Mesendoderm (in vitro differentiated cells): Measurements from ENCODE around the gene OR12D3. TPM values are rescaled to one million over a fixed set of nuclear protein-coding genes. Genes with fewer than 3 reads are reported as not detected.

ENCODE experiments used
- DNase-seq: peaks from one replicate; pipeline ENCODE4 v3.0.0; 2013
- H2AK5ac ChIP-seq: 2 replicates; pipeline ENCODE4 v1.6.1; 2013; ENCODE audit warnings: low read length, inconsistent platforms
- H2BK120ac ChIP-seq: 2 replicates; pipeline ENCODE4 v1.6.1; 2013; ENCODE audit warnings: low read depth, mild to moderate bottlenecking, low read length, moderate library complexity, mixed read lengths
- H2BK15ac ChIP-seq: replicated peaks from 2 replicates; pipeline ENCODE4 v1.6.1; 2013; ENCODE audit warnings: low read depth, mild to moderate bottlenecking, moderate library complexity
- H2BK5ac ChIP-seq: 2 replicates; pipeline ENCODE4 v1.6.1; 2013; ENCODE audit warnings: low read length, inconsistent platforms
- H3K18ac ChIP-seq: 2 replicates; pipeline ENCODE4 v1.6.1; 2013; ENCODE audit warnings: mild to moderate bottlenecking, low read length, mixed read lengths
- H3K23ac ChIP-seq: one replicate; pipeline ENCODE4 v1.6.1; 2013; ENCODE audit warnings: low read length
- H3K27ac ChIP-seq: 2 replicates; pipeline ENCODE4 v1.5.1; 2013; ENCODE audit warnings: low read depth, mild to moderate bottlenecking, inconsistent platforms, low read length, moderate library complexity
- H3K27me3 ChIP-seq: 2 replicates; pipeline ENCODE4 v1.6.1; 2013; ENCODE audit warnings: low read length, control low read depth, mild to moderate bottlenecking, inconsistent platforms; ENCODE audit not compliant: insufficient read depth, poor library complexity
- H3K36me3 ChIP-seq: 2 replicates; pipeline ENCODE4 v1.6.1; 2013; ENCODE audit warnings: low read length, inconsistent platforms; ENCODE audit not compliant: control insufficient read depth, insufficient read depth
- H3K4ac ChIP-seq: one replicate; pipeline ENCODE4 v1.6.1; 2013; ENCODE audit warnings: low read depth, mild to moderate bottlenecking, low read length, moderate library complexity
- H3K4me1 ChIP-seq: 2 replicates; pipeline ENCODE4 v1.6.1; 2013; ENCODE audit warnings: low read depth, low read length, inconsistent platforms; ENCODE audit not compliant: control insufficient read depth
- H3K4me2 ChIP-seq: 2 replicates; pipeline ENCODE4 v1.6.1; 2013; ENCODE audit warnings: low read length
- H3K4me3 ChIP-seq: 2 replicates; pipeline ENCODE4 v1.5.1; 2013; ENCODE audit warnings: mild to moderate bottlenecking, low read length
- H3K56ac ChIP-seq: one replicate; pipeline ENCODE4 v1.6.1; 2013; ENCODE audit warnings: low read length
- H3K79me1 ChIP-seq: 2 replicates; pipeline ENCODE4 v1.6.1; 2013; ENCODE audit warnings: low read length, inconsistent platforms
- H3K79me2 ChIP-seq: 2 replicates; pipeline ENCODE4 v1.6.1; 2013; ENCODE audit warnings: mild to moderate bottlenecking, low read length; ENCODE audit not compliant: control insufficient read depth, insufficient read depth
- H3K9ac ChIP-seq: 2 replicates; pipeline ENCODE4 v1.6.1; 2013; ENCODE audit warnings: low read length, inconsistent platforms
- H4K5ac ChIP-seq: one replicate; pipeline ENCODE4 v1.6.1; 2013; ENCODE audit warnings: low read length
- H4K8ac ChIP-seq: one replicate; pipeline ENCODE4 v1.6.1; 2013; ENCODE audit warnings: low read depth, mild to moderate bottlenecking, control low read depth, low read length, moderate library complexity
- WGBS: extraction: QIAGEN DNeasy Blood & Tissue Kit; methylation state at CpG from one replicate; pipeline ENCODE4 v1.1.7; 2013; ENCODE audit warnings: low lambda C conversion rate, missing lambda C conversion rate; ENCODE audit not compliant: insufficient coverage; ENCODE audit errors: extremely low coverage; 5-methylcytosine and 5-hydroxymethylcytosine counted together
- polyA plus RNA-seq, 2 experiments: library from polyadenylated mRNA; stranded (reverse); fragments of 200-250 nt; gene quantifications; one replicate each; pipeline ENCODE4 v1.2.3, GENCODE V29; 2013

Gene OR12D3
- not detected for polyA plus RNA-seq (2013, experiment 1 of 2)
- polyA plus RNA-seq (2013, experiment 2 of 2): not detected

- Histone ChIP-seq H2AK5ac (no peak within 1 kb of the TSS), H3K4ac (no peak within 1 kb of the TSS), H3K9ac (no peak within 1 kb of the TSS), H2BK120ac (no peak within 1 kb of the TSS), H3K18ac (no peak within 1 kb of the TSS), H3K4me3 (no peak within 1 kb of the TSS), H3K4me2 (no peak within 1 kb of the TSS), H3K79me1 (no peaks in the 10 kb centered on the region), H3K23ac (no peak within 1 kb of the TSS), H2BK5ac (no peak within 1 kb of the TSS), H3K27me3 (no peaks in the 10 kb centered on the region), H2BK15ac (no peak within 1 kb of the TSS), H4K5ac (no peak within 1 kb of the TSS), H3K27ac (no peak within 1 kb of the TSS), H3K4me1 (no peaks in the 10 kb centered on the region), H3K79me2 (no peaks in the 10 kb centered on the region), H3K56ac (no peak within 1 kb of the TSS), H3K36me3 (no peaks in the 10 kb centered on the region), H4K8ac (no peak within 1 kb of the TSS)
- DNase-seq: no peak
- WGBS: no CpG with 5 or more reads among the region's 1 CpG
These were observed at the start of gene OR12D3 for GRCh38 chr6:29375191-29375590. Gene OR12D3 (minus strand): TSS chr6:29375291. CDS start chr6:29375287, 4 bp downstream.

- Histone ChIP-seq H2AK5ac (no peak overlapping the region), H2BK5ac (no peak overlapping the region), H3K4ac (no peak overlapping the region), H3K79me2 (no peaks in the 10 kb centered on the region), H3K36me3 (no peaks in the 10 kb centered on the region), H3K23ac (no peak overlapping the region), H3K27me3 (no peaks in the 10 kb centered on the region), H4K5ac (no peak overlapping the region), H4K8ac (no peak overlapping the region), H3K18ac (no peak overlapping the region), H2BK15ac (no peak overlapping the region), H3K4me1 (no peaks in the 10 kb centered on the region), H3K9ac (no peak overlapping the region), H3K27ac (no peak overlapping the region), H3K4me3 (no peak overlapping the region), H3K4me2 (no peak overlapping the region), H3K79me1 (no peaks in the 10 kb centered on the region), H3K56ac (no peak overlapping the region), H2BK120ac (no peak overlapping the region)
- no peak for DNase-seq
- WGBS: no CpG with 5 or more reads among the region's 2 CpGs
These were observed 49.5 kb upstream of the OR12D3 start for GRCh38 chr6:29424575-29424974.

- no peak overlapping the region for H2BK15ac ChIP-seq
- no peak overlapping the region for H3K23ac ChIP-seq
- no peak overlapping the region for H3K4me3 ChIP-seq
- H3K4me1 ChIP-seq: no peaks in the 10 kb centered on the region
- H3K27ac ChIP-seq: no peak overlapping the region
- no peak overlapping the region for H4K5ac ChIP-seq
- H3K27me3 ChIP-seq: no peaks in the 10 kb centered on the region
- H3K79me1 ChIP-seq: no peaks in the 10 kb centered on the region
- H2BK120ac ChIP-seq: no peak overlapping the region
- no CpG with 5 or more reads among the region's 2 CpGs for WGBS
- no peak overlapping the region for H3K56ac ChIP-seq
- no peaks in the 10 kb centered on the region for H3K36me3 ChIP-seq
- H2AK5ac ChIP-seq: no peak overlapping the region
- H3K18ac ChIP-seq: no peak overlapping the region
- peak; percentile 67 for DNase-seq
- H3K79me2 ChIP-seq: no peaks in the 10 kb centered on the region
- H3K4me2 ChIP-seq: no peak overlapping the region
- H4K8ac ChIP-seq: no peak overlapping the region
- no peak overlapping the region for H3K4ac ChIP-seq
- no peak overlapping the region for H3K9ac ChIP-seq
- H2BK5ac ChIP-seq: no peak overlapping the region
These were observed 49.1 kb upstream of the OR12D3 start for GRCh38 chr6:29424168-29424567.

DNA sequence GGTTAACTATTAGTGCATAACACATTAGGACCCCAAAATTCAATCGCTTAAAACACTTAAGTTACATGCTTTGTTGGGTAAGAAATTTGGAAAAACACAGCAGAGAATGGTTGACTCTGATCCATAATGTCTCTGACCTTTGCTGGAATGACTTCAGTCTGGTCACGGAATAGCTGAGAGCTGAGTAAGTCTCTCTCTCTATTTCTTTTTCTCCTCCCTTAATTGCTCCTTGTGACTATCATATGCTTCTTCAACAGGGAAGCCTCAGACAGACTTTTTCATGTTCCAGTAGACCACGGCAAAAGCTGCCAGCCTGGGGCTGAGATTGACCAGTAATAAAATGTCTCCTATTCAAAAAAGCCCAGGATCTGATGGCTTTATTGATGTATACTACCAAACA lies 44.4 kb upstream of the OR12D3 start:
- H3K4me2 ChIP-seq: no peak overlapping the region
- H3K36me3 ChIP-seq: no peaks in the 10 kb centered on the region
- no peak overlapping the region for H4K5ac ChIP-seq
- H4K8ac ChIP-seq: no peak overlapping the region
- H3K4me1 ChIP-seq: no peaks in the 10 kb centered on the region
- no peak overlapping the region for H3K4me3 ChIP-seq
- H3K4ac ChIP-seq: no peak overlapping the region
- H3K9ac ChIP-seq: no peak overlapping the region
- no peak overlapping the region for H3K18ac ChIP-seq
- no CpG with 5 or more reads among the region's 3 CpGs for WGBS
- H3K27me3 ChIP-seq: no peaks in the 10 kb centered on the region
- no peak overlapping the region for H2BK120ac ChIP-seq
- no peaks in the 10 kb centered on the region for H3K79me1 ChIP-seq
- DNase-seq: peak; percentile 11
- H2BK15ac ChIP-seq: no peak overlapping the region
- no peak overlapping the region for H3K27ac ChIP-seq
- no peak overlapping the region for H3K23ac ChIP-seq
- no peak overlapping the region for H3K56ac ChIP-seq
- H2AK5ac ChIP-seq: no peak overlapping the region
- H2BK5ac ChIP-seq: no peak overlapping the region
- H3K79me2 ChIP-seq: no peaks in the 10 kb centered on the region

GRCh38 chr6:29414588-29414987 lies 39.5 kb upstream of the OR12D3 start, which contains the start of gene OR12D1:
Gene OR12D1 (plus strand): TSS chr6:29414928.
- no peak within 1 kb of the TSS for H2AK5ac ChIP-seq
- no peak within 1 kb of the TSS for H3K9ac ChIP-seq
- H3K4me1 ChIP-seq: no peaks in the 10 kb centered on the region
- H2BK120ac ChIP-seq: no peak within 1 kb of the TSS
- H3K4me2 ChIP-seq: no peak within 1 kb of the TSS
- no peak within 1 kb of the TSS for H3K18ac ChIP-seq
- H4K8ac ChIP-seq: no peak within 1 kb of the TSS
- H3K27ac ChIP-seq: no peak within 1 kb of the TSS
- H3K79me2 ChIP-seq: no peaks in the 10 kb centered on the region
- H3K4ac ChIP-seq: no peak within 1 kb of the TSS
- no peaks in the 10 kb centered on the region for H3K27me3 ChIP-seq
- H3K36me3 ChIP-seq: no peaks in the 10 kb centered on the region
- no peak within 1 kb of the TSS for H3K23ac ChIP-seq
- DNase-seq: peak; percentile 61
- H2BK15ac ChIP-seq: no peak within 1 kb of the TSS
- H3K56ac ChIP-seq: no peak within 1 kb of the TSS
- H3K79me1 ChIP-seq: no peaks in the 10 kb centered on the region
- no peak within 1 kb of the TSS for H2BK5ac ChIP-seq
- H4K5ac ChIP-seq: no peak within 1 kb of the TSS
- H3K4me3 ChIP-seq: no peak within 1 kb of the TSS

- Histone ChIP-seq H3K36me3 (no peaks in the 10 kb centered on the region), H3K4me3 (no peak overlapping the region), H3K23ac (no peak overlapping the region), H3K79me1 (no peaks in the 10 kb centered on the region), H2AK5ac (no peak overlapping the region), H2BK120ac (no peak overlapping the region), H4K5ac (no peak overlapping the region), H3K4me1 (no peaks in the 10 kb centered on the region), H3K9ac (no peak overlapping the region), H4K8ac (no peak overlapping the region), H3K4ac (no peak overlapping the region), H3K27ac (no peak overlapping the region), H3K4me2 (no peak overlapping the region), H3K56ac (no peak overlapping the region), H2BK15ac (no peak overlapping the region), H3K18ac (no peak overlapping the region), H2BK5ac (no peak overlapping the region), H3K27me3 (no peaks in the 10 kb centered on the region), H3K79me2 (no peaks in the 10 kb centered on the region)
- DNase-seq: no peak
- WGBS: no CpG with 5 or more reads among the region's 1 CpG
These were observed 28.7 kb upstream of the OR12D3 start for GRCh38 chr6:29403801-29404200.
